K562 (cell line): ENCODE results near the gene HNRNPU. TPM values are rescaled to one million over a fixed set of nuclear protein-coding genes. Genes with fewer than 3 reads are reported as not detected.
A peak's percentile ranks its signal among the peaks of the same experiment; 100 is the strongest.

Source experiments
- ATAC-seq: fragments of 200-7000 bp; cut with Tn5 transposase; 3 replicates; pipeline ENCODE4 v1.9.1; 2020; ENCODE audit warnings: moderate library complexity
- BruUV-seq: library from RNA; stranded (reverse); fragments of 400-500 nt; replicated peaks from 2 replicates; lab custom pipeline; 2021; lab: Mats Ljungman, UMichigan
- CTCF ChIA-PET: fragments of 300-600 bp; formaldehyde crosslinking; extraction: SDS; loops from one replicate; lab custom pipeline; 2021; ENCODE audit warnings: low intra/inter-chr PET ratio; lab: Yijun Ruan, JAX
- POLR2A ChIA-PET: fragments of 300-600, 350-650 bp; sonication (Branson Sonifier 250); formaldehyde crosslinking; extraction: SDS; loops from one replicate; lab custom pipeline; 2021; ENCODE audit warnings: antibody characterized with exemption, inconsistent platforms; lab: Yijun Ruan, JAX
- DNase-seq, 4 experiments: peaks; one replicate each; pipeline versions ENCODE4 v3.0.0 to v3.0.0-alpha.2; 2011 to 2018; ENCODE audit warnings: low spot score in 3 of 4, mixed read lengths in 3 of 4; ENCODE audit errors: extremely low read depth in 1 of 4
- FAIRE-seq: peaks from 2 replicates; lab custom pipeline; 2011; peaks lifted over from hg19 to GRCh38; lab: Jason Lieb, UNC
- H2AFZ ChIP-seq: 2 replicates; pipeline ENCODE4 v1.6.0; 2011; ENCODE audit warnings: low read depth, low read length, control low read depth, inconsistent platforms
- H3K27ac ChIP-seq: fragments of 200-600 bp; 3 replicates; pipeline ENCODE4 v1.8.0; 2011; ENCODE audit warnings: low read depth, mild to moderate bottlenecking, control low read depth, inconsistent platforms, low read length, moderate library complexity, mixed read lengths; ENCODE audit errors: extremely low read depth
- H3K27me3 ChIP-seq, 2 experiments: fragments of 300-600 bp in 1 of 2; 2 replicates in 1 of 2; 3 replicates in 1 of 2; pipeline versions ENCODE4 v1.6.0 to v1.8.0; 2011; ENCODE audit warnings: inconsistent platforms in 2 of 2, low read length in 2 of 2, mild to moderate bottlenecking in 1 of 2, mixed read lengths in 1 of 2, moderate library complexity in 1 of 2; ENCODE audit not compliant: control insufficient read depth in 2 of 2, insufficient read depth in 2 of 2
- H3K36me3 ChIP-seq: fragments of 300-600 bp; 3 replicates; pipeline ENCODE4 v1.8.0; 2011; ENCODE audit warnings: mild to moderate bottlenecking, low read length, inconsistent platforms; ENCODE audit not compliant: control insufficient read depth, insufficient read depth
- H3K4me1 ChIP-seq, 2 experiments: fragments of 200-600 bp in 1 of 2; replicated peaks in 1 of 2; 2 replicates in 1 of 2; 3 replicates in 1 of 2; pipeline versions ENCODE4 v1.5.1 to v1.8.0; 2011; ENCODE audit warnings: inconsistent platforms in 2 of 2, low read length in 2 of 2, mild to moderate bottlenecking in 1 of 2, mixed read lengths in 1 of 2, moderate library complexity in 1 of 2; ENCODE audit not compliant: control insufficient read depth in 2 of 2, insufficient read depth in 2 of 2
- H3K4me2 ChIP-seq: 2 replicates; pipeline ENCODE4 v1.6.1; 2011; ENCODE audit warnings: low read length, control low read depth, inconsistent platforms, mixed read lengths; ENCODE audit not compliant: insufficient read depth
- H3K4me3 ChIP-seq: fragments of 200-600 bp; sonication (generic), shearing (Covaris generic); 2 replicates; pipeline ENCODE4 v1.5.1; 2016; ENCODE audit warnings: control low read depth, inconsistent platforms
- H3K79me2 ChIP-seq: fragments of 200-600 bp; 3 replicates; pipeline ENCODE4 v1.8.0; 2011; ENCODE audit warnings: low read length, inconsistent platforms; ENCODE audit not compliant: control insufficient read depth, insufficient read depth
- H3K9ac ChIP-seq, 2 experiments: 2 replicates each; pipeline versions ENCODE4 v1.6.0 to v1.6.1; 2011; ENCODE audit warnings: low read depth in 2 of 2, low read length in 2 of 2, control low read depth in 1 of 2, inconsistent platforms in 1 of 2, mild to moderate bottlenecking in 1 of 2, mixed read lengths in 1 of 2; ENCODE audit not compliant: insufficient read depth in 1 of 2
- H3K9me1 ChIP-seq: one replicate; pipeline ENCODE4 v1.6.0; 2011; ENCODE audit warnings: inconsistent platforms, mild to moderate bottlenecking, low read length, moderate library complexity; ENCODE audit not compliant: control insufficient read depth, insufficient read depth
- H3K9me3 ChIP-seq: replicated peaks from 2 replicates; pipeline ENCODE4 v1.5.1; 2011; ENCODE audit warnings: low read depth, low read length, inconsistent platforms; ENCODE audit not compliant: control insufficient read depth, insufficient read depth
- H4K20me1 ChIP-seq: replicated peaks from 2 replicates; pipeline ENCODE4 v1.6.1; 2011; ENCODE audit warnings: low read length, inconsistent platforms, mixed read lengths; ENCODE audit not compliant: control insufficient read depth, insufficient read depth
- ATF7 ChIP-seq: fragments of 450-650 bp; IDR thresholded peaks from 2 replicates; pipeline ENCODE4 v1.7.1; 2014; ENCODE audit warnings: mild to moderate bottlenecking, moderate library complexity
- CEBPB ChIP-seq: fragments of 450-650 bp; IDR thresholded peaks from 2 replicates; pipeline ENCODE4 v1.6.1; 2016; ENCODE audit warnings: missing genetic modification characterization, missing compliant biosample characterization
- CREB5 ChIP-seq: fragments of 250-450 bp; sonication (Bioruptor Pico); IDR thresholded peaks from 2 replicates; pipeline ENCODE4 v1.5.0; 2020; ENCODE audit warnings: mild to moderate bottlenecking
- CTCFL ChIP-seq: IDR thresholded peaks from 2 replicates; pipeline ENCODE4 v1.6.1; 2011; ENCODE audit warnings: borderline replicate concordance, low read depth, mild to moderate bottlenecking, moderate library complexity, low read length; ENCODE audit not compliant: insufficient read depth, poor library complexity, severe bottlenecking
- ELK1 ChIP-seq: sonication (generic); formaldehyde crosslinking; IDR thresholded peaks from 2 replicates; pipeline ENCODE4 v1.8.1; 2022; ENCODE audit warnings: missing genetic modification reagents
- ETV5 ChIP-seq: sonication (generic); formaldehyde crosslinking; IDR thresholded peaks from 2 replicates; pipeline ENCODE4 v1.4.0; 2020; ENCODE audit warnings: low read depth, mild to moderate bottlenecking, missing genetic modification reagents
- MAX ChIP-seq: sonication (generic); formaldehyde crosslinking; IDR thresholded peaks from 2 replicates; pipeline ENCODE4 v1.9.0; 2022; ENCODE audit warnings: mild to moderate bottlenecking, missing genetic modification reagents
- NFE2 ChIP-seq: IDR thresholded peaks from 2 replicates; pipeline ENCODE4 v1.6.1; 2014; ENCODE audit warnings: antibody characterized with exemption, low read depth
- NR4A1 ChIP-seq, 2 experiments: fragments of 250-450 bp in 1 of 2; fragments of 450-650 bp in 1 of 2; sonication (Bioruptor Pico) in 1 of 2; IDR thresholded peaks; 2 replicates each; pipeline versions ENCODE4 v1.4.0 to v1.6.1; 2016 to 2020; ENCODE audit warnings: mild to moderate bottlenecking in 2 of 2, missing compliant biosample characterization in 1 of 2, missing genetic modification characterization in 1 of 2, moderate library complexity in 1 of 2
- PHTF2 ChIP-seq: fragments of 250-450 bp; sonication (Bioruptor Pico); IDR thresholded peaks from 2 replicates; pipeline ENCODE4 v1.5.0; 2021; ENCODE audit warnings: mild to moderate bottlenecking
- RBM25 ChIP-seq: fragments of 200-400 bp; formaldehyde crosslinking; IDR thresholded peaks from 2 replicates; pipeline ENCODE4 v1.6.1; 2018; ENCODE audit warnings: low read length, low read depth, moderate library complexity; ENCODE audit not compliant: severe bottlenecking
- TAF9B ChIP-seq: fragments of 450-650 bp; IDR thresholded peaks from 2 replicates; pipeline ENCODE4 v1.6.1; 2018; ENCODE audit warnings: mild to moderate bottlenecking; ENCODE audit not compliant: partially characterized antibody
- TBP ChIP-seq: optimal IDR thresholded peaks from 2 replicates; pipeline ENCODE3; 2011; ENCODE audit warnings: low read depth, low read length, improper control_type of control experiment
- TCF3 ChIP-seq: sonication (generic); formaldehyde crosslinking; IDR thresholded peaks from 2 replicates; pipeline ENCODE4 v1.4.0; 2020; ENCODE audit warnings: mild to moderate bottlenecking, missing genetic modification reagents
- U2AF1 ChIP-seq: fragments of 200-400 bp; formaldehyde crosslinking; optimal IDR thresholded peaks from 2 replicates; pipeline ENCODE3; 2017; ENCODE audit warnings: mild to moderate bottlenecking, low read depth, low read length, moderate library complexity
- ZBTB1 ChIP-seq: sonication (generic); formaldehyde crosslinking; IDR thresholded peaks from 2 replicates; pipeline ENCODE4 v1.8.1; 2023; ENCODE audit warnings: missing genetic modification reagents, low read depth, mild to moderate bottlenecking, borderline replicate concordance
- ZNF124 ChIP-seq: sonication (generic); formaldehyde crosslinking; IDR thresholded peaks from 2 replicates; pipeline ENCODE4 v1.8.1; 2022; ENCODE audit warnings: missing genetic modification reagents
- ZNF224 ChIP-seq: sonication (generic); formaldehyde crosslinking; IDR thresholded peaks from 2 replicates; pipeline ENCODE4 v1.8.0; 2022; ENCODE audit warnings: mild to moderate bottlenecking, missing genetic modification reagents
- ZSCAN29 ChIP-seq: fragments of 450-650 bp; IDR thresholded peaks from 2 replicates; pipeline ENCODE4 v1.6.1; 2017
- WGBS: fragments of 100-300 bp; shearing (Covaris generic); methylation state at CpG from one replicate; pipeline ENCODE4 v1.1.6; 2016; ENCODE audit warnings: low coverage, mixed read lengths; ENCODE audit not compliant: insufficient coverage; ENCODE audit errors: missing lambda C conversion rate; 5-methylcytosine and 5-hydroxymethylcytosine counted together
- in situ Hi-C: fragments of 300-500 bp; cut with MboI; formaldehyde crosslinking; loops from 4 replicates; pipeline ENCODE4 v1.15.0; 2018; ENCODE audit warnings: inconsistent platforms, mixed read lengths
- intact Hi-C: fragments of 100-400 bp; cut with micrococcal nuclease; formaldehyde crosslinking; loops from 2 replicates; pipeline ENCODE4 v1.14.2; 2022
- polyA plus RNA-seq, 8 experiments: library from polyadenylated mRNA; depleted of rRNA in 4 of 8; stranded (reverse) in 5 of 8; unstranded in 3 of 8; fragments of >200 nt; fragmentation: Nextera tagmentation in 2 of 8; fragmentation: Illumina TruSeq in 1 of 8; extraction: Ambion mirVana in 2 of 8; extraction: Trizol in 1 of 8; gene quantifications; 2 replicates each; pipeline versions ENCODE4 v1.2.1 to v1.2.3, GENCODE V29; 2011 to 2014; ENCODE audit warnings: inconsistent platforms in 1 of 8, missing spikeins in 1 of 8
- total RNA-seq, 7 experiments: library from RNA; depleted of rRNA in 6 of 7; stranded (reverse); fragments of >200 nt in 6 of 7; fragmentation: Illumina TruSeq in 2 of 7; extraction: Trizol in 2 of 7; gene quantifications; 2 replicates each; pipeline versions ENCODE4 v1.2.1 to v1.2.3, GENCODE V29; 2011 to 2021; ENCODE audit warnings: low replicate concordance in 1 of 7

HNRNPU gene
- total and polyA plus RNA-seq, 9 of the 15 experiments (the other 6 are each of a cell fraction or from before 2014, with no cell fraction given) = 159 to 777 (median 577) TPM

GRCh38 chr1:244878681-244879080, 14.3 kb upstream of the HNRNPU start:
- no peak overlapping the region for H3K9ac ChIP-seq
- no peaks in the 10 kb centered on the region for H3K36me3 ChIP-seq
- no peak overlapping the region for H3K4me3 ChIP-seq
- ChIA-PET CTCF (no interaction called here), POLR2A (interaction anchor here (0.8 to 1.6 kb wide), 5 partner anchors 8 to 104 kb away, joined by 3 to 9 read pairs (median 4); partner anchors contain the start of gene HNRNPU)
- peak; percentile 21; the same call in 1 of the 3 replicates for ATAC-seq
- in situ Hi-C loops (no loop called here), intact Hi-C loops (no loop called here)
- no peaks in the 10 kb centered on the region for H3K9me1 ChIP-seq
- no peaks in the 10 kb centered on the region for H3K9me3 ChIP-seq
- H3K4me2 ChIP-seq = no peak overlapping the region
- no peaks in the 10 kb centered on the region for H3K79me2 ChIP-seq
- H3K4me1 ChIP-seq = no peaks in the 10 kb centered on the region; a peak in 2 of 5 replicates
- H3K27me3 ChIP-seq = no peaks in the 10 kb centered on the region
- no peak for FAIRE-seq
- no TSS peak for BruUV-seq
- H4K20me1 ChIP-seq = no peaks in the 10 kb centered on the region
- no peak overlapping the region for H3K27ac ChIP-seq
- WGBS = 42% methylated on average over 5 of the region's 5 CpGs
- DNase-seq = no peak
- no peak overlapping the region for H2AFZ ChIP-seq
- no peak for TF ChIP-seq PHTF2 (CRISPR knock-in tag)
- peak; percentile 36; the same call in 1 of the 2 replicates for TF ChIP-seq NFE2
- TF ChIP-seq ETV5 (CRISPR knock-in tag) = no peak
- TF ChIP-seq ZBTB1 = no peak
- no peak for TF ChIP-seq TAF9B
- TF ChIP-seq TBP = no peak
- no peak for TF ChIP-seq ZNF224 (CRISPR knock-in tag)
- no peak for TF ChIP-seq CTCFL
- no peak for TF ChIP-seq NR4A1 (CRISPR knock-in tag; IDR thresholded peaks at IDR 0.05)
- no peak for TF ChIP-seq NR4A1 (tag; IDR thresholded peaks at IDR 0.05)
- peak; percentile 21 for TF ChIP-seq RBM25
- TF ChIP-seq TCF3 (CRISPR knock-in tag) = no peak
- no peak for TF ChIP-seq ELK1
- no peak for TF ChIP-seq MAX (CRISPR knock-in tag)
- peak; percentile 57; the same call in 1 of the 2 replicates for TF ChIP-seq ATF7
- TF ChIP-seq ZSCAN29 = no peak
- TF ChIP-seq U2AF1 = no peak
- no peak for TF ChIP-seq CREB5 (CRISPR knock-in tag)
- no peak for TF ChIP-seq ZNF124 (CRISPR knock-in tag)
- TF ChIP-seq CEBPB (tag) = peak; percentile 31; the same call in 1 of the 2 replicates
